ENCODE measurements around the gene NCL. TPM values are rescaled to one million over a fixed set of nuclear protein-coding genes. Genes with fewer than 3 reads are reported as not detected.

NCL gene
- total RNA-seq (2014; rRNA removed; shearing (Covaris generic)): 364 and 366 TPM in 2 replicates

GRCh38 chr2:231463698-231464575, at the start of gene NCL:
Gene NCL, minus strand, starts transcription at chr2:231464484. Its CDS starts 131 bp downstream, at chr2:231464353.

Small RNA genes within 50 kb of the gene (small RNA-seq; reads per million reads assigned to genes)
- gene RNU2-22P (0.33 reads per million), gene SNORA75 (11.6 reads per million, percentile 90 among the genes with 10 or more reads in this experiment), gene SNORD20 (not detected), gene SNORD82 (157 reads per million, percentile 97 among the genes with 10 or more reads in this experiment)

Other genes starting within 250 kb of the NCL start
- gene B3GNT7, start 68.8 kb downstream of the NCL start, total RNA-seq (2014; rRNA removed; shearing (Covaris generic)): 47.2 and 52.3 TPM in 2 replicates
- not detected in 2 replicates for gene NMUR1, start 66.0 kb upstream of the NCL start, total RNA-seq (2014; rRNA removed; shearing (Covaris generic))
- not detected in 2 replicates for gene TEX44, start 128.4 kb upstream of the NCL start, total RNA-seq (2014; rRNA removed; shearing (Covaris generic))
- gene PTMA, start 244.0 kb upstream of the NCL start, total RNA-seq (2014; rRNA removed; shearing (Covaris generic)): 809 and 833 TPM in 2 replicates